Trophoblast cell (in vitro differentiated cells and primary cell): ENCODE measurements around the gene RASA1.

Source experiments
- DNase-seq, 2 donors: peaks; one replicate each; pipeline ENCODE4 v3.0.0-alpha.2; 2016
- H2AFZ ChIP-seq: 2 replicates; pipeline ENCODE4 v1.6.1; 2013; ENCODE audit warnings: low read length, moderate library complexity, mild to moderate bottlenecking; ENCODE audit not compliant: insufficient read depth, poor library complexity
- H2AK5ac ChIP-seq: 2 replicates; pipeline ENCODE4 v1.6.1; 2013; ENCODE audit warnings: mild to moderate bottlenecking, low read length
- H2BK120ac ChIP-seq: 2 replicates; pipeline ENCODE4 v1.6.1; 2013; ENCODE audit warnings: low read length, mild to moderate bottlenecking, moderate library complexity; ENCODE audit not compliant: insufficient read depth, poor library complexity
- H2BK12ac ChIP-seq: 2 replicates; pipeline ENCODE4 v1.6.1; 2013; ENCODE audit warnings: mild to moderate bottlenecking, low read length, moderate library complexity
- H2BK5ac ChIP-seq: 2 replicates; pipeline ENCODE4 v1.6.1; 2013; ENCODE audit warnings: low read length, low read depth, moderate library complexity, mild to moderate bottlenecking; ENCODE audit not compliant: poor library complexity
- H3K14ac ChIP-seq: 2 replicates; pipeline ENCODE4 v1.6.1; 2013; ENCODE audit warnings: mild to moderate bottlenecking, low read length
- H3K18ac ChIP-seq: 2 replicates; pipeline ENCODE4 v1.6.1; 2013; ENCODE audit warnings: mild to moderate bottlenecking, low read length
- H3K23ac ChIP-seq: 2 replicates; pipeline ENCODE4 v1.6.1; 2013; ENCODE audit warnings: low read length
- H3K27ac ChIP-seq: 2 replicates; pipeline ENCODE4 v1.5.1; 2013; ENCODE audit warnings: low read depth, mild to moderate bottlenecking, inconsistent platforms, low read length, moderate library complexity
- H3K27me3 ChIP-seq: 2 replicates; pipeline ENCODE4 v1.6.1; 2013; ENCODE audit warnings: inconsistent platforms, mild to moderate bottlenecking, low read length, moderate library complexity; ENCODE audit not compliant: insufficient read depth
- H3K36me3 ChIP-seq, 2 experiments: 1 replicate in 1 of 2; 2 replicates in 1 of 2; pipeline ENCODE4 v1.6.1; 2013; ENCODE audit warnings: low read length in 2 of 2, mild to moderate bottlenecking in 2 of 2, moderate library complexity in 1 of 2; ENCODE audit not compliant: insufficient read depth in 2 of 2, control insufficient read depth in 1 of 2
- H3K4ac ChIP-seq: 2 replicates; pipeline ENCODE4 v1.6.1; 2013; ENCODE audit warnings: low read depth, mild to moderate bottlenecking, low read length, moderate library complexity
- H3K4me1 ChIP-seq, 2 experiments: 1 replicate in 1 of 2; 2 replicates in 1 of 2; pipeline ENCODE4 v1.6.1; 2013; ENCODE audit warnings: low read length in 2 of 2, mild to moderate bottlenecking in 2 of 2, moderate library complexity in 1 of 2; ENCODE audit not compliant: insufficient read depth in 2 of 2, control insufficient read depth in 1 of 2
- H3K4me2 ChIP-seq: 2 replicates; pipeline ENCODE4 v1.6.1; 2013; ENCODE audit warnings: inconsistent platforms, mild to moderate bottlenecking, low read length, moderate library complexity
- H3K4me3 ChIP-seq: 2 replicates; pipeline ENCODE4 v1.5.1; 2013; ENCODE audit warnings: mild to moderate bottlenecking, low read depth, low read length, inconsistent platforms
- H3K79me1 ChIP-seq: one replicate; pipeline ENCODE4 v1.6.1; 2013; ENCODE audit warnings: low read length
- H3K79me2 ChIP-seq: 2 replicates; pipeline ENCODE4 v1.6.1; 2013; ENCODE audit warnings: low read length, mild to moderate bottlenecking; ENCODE audit not compliant: control insufficient read depth, insufficient read depth, poor library complexity
- H3K9ac ChIP-seq: 2 replicates; pipeline ENCODE4 v1.6.1; 2013; ENCODE audit warnings: mild to moderate bottlenecking, low read length
- H3K9me3 ChIP-seq: 2 replicates; pipeline ENCODE4 v1.6.1; 2013; ENCODE audit warnings: low read depth, mild to moderate bottlenecking, control low read depth, inconsistent platforms, low read length; ENCODE audit not compliant: insufficient read depth
- H4K12ac ChIP-seq: 2 replicates; pipeline ENCODE4 v1.6.1; 2013; ENCODE audit warnings: low read depth, mild to moderate bottlenecking, low read length, moderate library complexity
- H4K8ac ChIP-seq: 2 replicates; pipeline ENCODE4 v1.6.1; 2013; ENCODE audit warnings: low read depth, mild to moderate bottlenecking, low read length, moderate library complexity
- H4K91ac ChIP-seq: one replicate; pipeline ENCODE4 v1.6.1; 2013; ENCODE audit warnings: low read depth, mild to moderate bottlenecking, low read length, moderate library complexity
- WGBS: extraction: QIAGEN DNeasy Blood & Tissue Kit; methylation state at CpG from one replicate; pipeline ENCODE4 v1.1.7; 2013; ENCODE audit warnings: missing lambda C conversion rate; ENCODE audit not compliant: insufficient read length, insufficient coverage; ENCODE audit errors: extremely low coverage; 5-methylcytosine and 5-hydroxymethylcytosine counted together

Gene RASA1

DNA sequence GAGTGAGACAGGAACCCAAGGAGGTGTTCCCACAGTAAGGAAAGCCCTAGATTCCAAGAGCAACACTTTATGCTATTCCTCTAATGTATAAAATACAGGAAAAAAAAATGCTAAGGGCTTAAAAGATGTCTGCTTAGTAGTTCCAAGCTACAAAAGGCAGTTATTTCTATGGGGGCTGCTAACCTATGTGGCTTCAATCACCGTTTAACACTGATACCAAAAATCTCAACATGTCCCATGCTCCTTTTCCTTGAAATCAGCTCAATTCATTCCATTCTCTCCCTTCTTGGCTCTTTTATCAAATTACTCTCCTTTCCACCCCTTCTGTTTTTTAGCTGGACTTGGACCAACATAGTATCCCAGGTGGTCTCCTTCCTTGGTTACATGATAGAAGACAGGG lies 124.5 kb downstream of the RASA1 start:
- no peaks in the 10 kb centered on the region for H3K27me3 ChIP-seq
- H3K4me2 ChIP-seq = no peak overlapping the region
- no peak overlapping the region for H3K14ac ChIP-seq
- no peak overlapping the region for H2BK12ac ChIP-seq
- H4K12ac ChIP-seq = no peak overlapping the region
- no peak overlapping the region for H2BK5ac ChIP-seq
- no peaks in the 10 kb centered on the region for H3K79me1 ChIP-seq
- H3K4me3 ChIP-seq = no peak overlapping the region
- no peaks in the 10 kb centered on the region for H3K9me3 ChIP-seq
- no peak overlapping the region for H3K23ac ChIP-seq
- H2BK120ac ChIP-seq = no peak overlapping the region
- H3K4ac ChIP-seq = no peak overlapping the region
- H3K4me1 ChIP-seq = no peaks in the 10 kb centered on the region
- WGBS = no CpG with 5 or more reads among the region's 1 CpG
- no peak overlapping the region for H3K18ac ChIP-seq
- no peak overlapping the region for H3K27ac ChIP-seq
- no peak overlapping the region for H3K9ac ChIP-seq
- no peak overlapping the region for H2AFZ ChIP-seq
- H2AK5ac ChIP-seq = no peak overlapping the region
- H4K91ac ChIP-seq = no peak overlapping the region
- H3K79me2 ChIP-seq = no peaks in the 10 kb centered on the region
- H3K36me3 ChIP-seq = peaks cover 14 to 24% of the 10 kb centered on the region in 2 experiments
- no peak overlapping the region for H4K8ac ChIP-seq
- no peak for DNase-seq

DNA sequence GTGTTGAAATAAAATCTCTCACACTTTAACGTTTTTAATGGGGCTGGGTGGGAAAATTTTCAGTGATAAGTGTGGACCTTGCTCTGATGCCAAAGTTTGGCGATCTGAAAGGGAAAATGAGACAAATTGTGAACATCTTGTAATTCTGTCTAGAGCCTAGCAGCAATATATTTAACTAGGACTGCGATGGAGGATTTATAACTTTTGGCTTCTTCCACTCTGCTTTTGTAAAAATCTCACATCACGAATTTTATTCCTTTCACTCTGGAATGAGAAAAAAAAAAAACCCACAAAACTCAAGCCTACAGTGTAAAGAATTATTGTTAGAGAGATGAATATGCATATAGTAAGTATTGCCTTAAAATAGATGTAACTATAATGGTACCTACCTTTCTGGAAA lies 125.1 kb downstream of the RASA1 start:
- Histone ChIP-seq H3K9me3 (no peaks in the 10 kb centered on the region), H3K9ac (no peak overlapping the region), H3K4me3 (no peak overlapping the region), H2AK5ac (no peak overlapping the region), H4K91ac (no peak overlapping the region), H2BK12ac (no peak overlapping the region), H3K79me1 (no peaks in the 10 kb centered on the region), H4K12ac (no peak overlapping the region), H3K4me1 (no peaks in the 10 kb centered on the region), H3K36me3 (peaks cover 14 to 24% of the 10 kb centered on the region in 2 experiments), H2BK5ac (no peak overlapping the region), H3K4me2 (no peak overlapping the region), H3K14ac (no peak overlapping the region), H3K27ac (no peak overlapping the region), H3K27me3 (no peaks in the 10 kb centered on the region), H3K4ac (no peak overlapping the region), H3K79me2 (no peaks in the 10 kb centered on the region), H2BK120ac (no peak overlapping the region), H3K18ac (no peak overlapping the region), H2AFZ (no peak overlapping the region), H3K23ac (no peak overlapping the region), H4K8ac (no peak overlapping the region)
- no CpG with 5 or more reads among the region's 4 CpGs for WGBS
- no peak for DNase-seq

GRCh38 chr5:87393331-87393730 lies 125.6 kb downstream of the RASA1 start:
- no peaks in the 10 kb centered on the region for H3K79me1 ChIP-seq
- H2BK12ac ChIP-seq = no peak overlapping the region
- DNase-seq = peak in 1 of 2 donors; percentile 40
- no peaks in the 10 kb centered on the region for H3K79me2 ChIP-seq
- no peak overlapping the region for H3K4me2 ChIP-seq
- no peak overlapping the region for H2AFZ ChIP-seq
- no peak overlapping the region for H3K23ac ChIP-seq
- H3K14ac ChIP-seq = no peak overlapping the region
- no peak overlapping the region for H3K18ac ChIP-seq
- no peak overlapping the region for H2BK120ac ChIP-seq
- no peaks in the 10 kb centered on the region for H3K4me1 ChIP-seq
- peaks cover 14 to 24% of the 10 kb centered on the region in 2 experiments for H3K36me3 ChIP-seq
- H3K4me3 ChIP-seq = no peak overlapping the region
- no peak overlapping the region for H2AK5ac ChIP-seq
- H3K9me3 ChIP-seq = no peaks in the 10 kb centered on the region
- H3K27me3 ChIP-seq = no peaks in the 10 kb centered on the region
- WGBS = no CpG with 5 or more reads among the region's 2 CpGs
- H2BK5ac ChIP-seq = no peak overlapping the region
- H4K12ac ChIP-seq = no peak overlapping the region
- H3K27ac ChIP-seq = no peak overlapping the region
- no peak overlapping the region for H4K8ac ChIP-seq
- H4K91ac ChIP-seq = no peak overlapping the region
- H3K4ac ChIP-seq = no peak overlapping the region
- H3K9ac ChIP-seq = no peak overlapping the region

DNA sequence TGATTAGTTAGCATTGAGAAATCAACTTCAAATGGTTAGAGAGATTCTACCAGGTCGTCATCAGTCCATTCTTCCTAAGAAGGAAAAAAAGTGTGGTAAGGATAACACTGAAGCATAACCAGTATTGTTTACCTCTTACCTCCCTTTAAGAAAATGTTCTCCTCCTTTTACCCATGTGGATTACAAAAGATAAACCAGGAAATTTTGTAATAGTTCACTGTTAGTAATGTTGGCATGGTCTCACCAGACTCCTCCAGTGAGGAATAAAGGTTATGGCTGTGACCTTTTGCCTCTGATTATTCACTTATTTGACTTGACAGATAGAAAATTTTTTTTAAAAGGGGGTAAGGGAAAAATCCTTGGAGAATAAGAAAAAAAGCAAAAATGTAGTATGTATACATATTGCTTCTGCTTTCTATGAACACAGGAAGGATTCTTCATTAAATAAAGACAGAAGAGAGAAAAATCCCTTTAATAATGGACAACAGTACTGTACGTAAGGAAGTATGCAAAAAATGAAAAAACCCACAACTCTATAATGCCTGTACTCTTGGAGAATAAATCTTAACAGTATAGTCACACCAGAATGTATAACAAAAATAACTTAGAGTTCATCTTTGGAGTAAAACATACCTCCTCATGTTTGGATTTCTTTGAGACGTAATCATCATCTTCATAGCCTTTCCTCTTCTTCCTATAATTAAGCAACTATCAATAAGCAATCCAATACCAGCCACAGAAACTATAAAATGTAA lies 126.9 kb downstream of the RASA1 start:
- Histone ChIP-seq H2BK120ac (no peak overlapping the region), H3K4me1 (no peaks in the 10 kb centered on the region), H3K79me1 (no peaks in the 10 kb centered on the region), H2AK5ac (no peak overlapping the region), H3K18ac (no peak overlapping the region), H4K8ac (no peak overlapping the region), H3K4me2 (no peak overlapping the region), H3K23ac (no peak overlapping the region), H3K9me3 (no peaks in the 10 kb centered on the region), H3K27me3 (no peaks in the 10 kb centered on the region), H3K36me3 (peaks cover 10 to 25% of the 10 kb centered on the region in 2 experiments), H2BK12ac (no peak overlapping the region), H3K4me3 (no peak overlapping the region), H3K27ac (no peak overlapping the region), H2AFZ (no peak overlapping the region), H4K12ac (no peak overlapping the region), H3K9ac (no peak overlapping the region), H3K79me2 (no peaks in the 10 kb centered on the region), H4K91ac (no peak overlapping the region), H3K4ac (no peak overlapping the region), H2BK5ac (no peak overlapping the region), H3K14ac (no peak overlapping the region)
- no CpG with 5 or more reads among the region's 3 CpGs for whole genome bisulfite sequencing
- no peak for DNase-seq
